Stimulated activated CD4-positive, alpha-beta T cell treated with anti-CD3 and anti-CD28 coated beads, TNF-alpha, amount 100 ng/mL, for 48 hours (primary cell): Measurements from ENCODE around the gene RBPJ.
A peak's percentile ranks its signal among the peaks of the same experiment; 100 is the strongest.
"Not testable (repeated sequence)": the region's sequence is repeated elsewhere in the genome, so short reads cannot be mapped to it uniquely, and the experiment has no call there.

Experiments
- DNase-seq, 3 donors: peaks; one replicate each; pipeline ENCODE4 v3.0.0-alpha.2; 2020; ENCODE audit warnings: low read depth in 3 of 3

Gene RBPJ

GRCh38 chr4:26372525-26373172, 51.8 kb downstream of the RBPJ start:
- DNase-seq: peak; percentile 8 to 21 (median 8)

- DNase-seq: no peak
Observed at GRCh38 chr4:26375551-26375950, 54.7 kb downstream of the RBPJ start.

DNA sequence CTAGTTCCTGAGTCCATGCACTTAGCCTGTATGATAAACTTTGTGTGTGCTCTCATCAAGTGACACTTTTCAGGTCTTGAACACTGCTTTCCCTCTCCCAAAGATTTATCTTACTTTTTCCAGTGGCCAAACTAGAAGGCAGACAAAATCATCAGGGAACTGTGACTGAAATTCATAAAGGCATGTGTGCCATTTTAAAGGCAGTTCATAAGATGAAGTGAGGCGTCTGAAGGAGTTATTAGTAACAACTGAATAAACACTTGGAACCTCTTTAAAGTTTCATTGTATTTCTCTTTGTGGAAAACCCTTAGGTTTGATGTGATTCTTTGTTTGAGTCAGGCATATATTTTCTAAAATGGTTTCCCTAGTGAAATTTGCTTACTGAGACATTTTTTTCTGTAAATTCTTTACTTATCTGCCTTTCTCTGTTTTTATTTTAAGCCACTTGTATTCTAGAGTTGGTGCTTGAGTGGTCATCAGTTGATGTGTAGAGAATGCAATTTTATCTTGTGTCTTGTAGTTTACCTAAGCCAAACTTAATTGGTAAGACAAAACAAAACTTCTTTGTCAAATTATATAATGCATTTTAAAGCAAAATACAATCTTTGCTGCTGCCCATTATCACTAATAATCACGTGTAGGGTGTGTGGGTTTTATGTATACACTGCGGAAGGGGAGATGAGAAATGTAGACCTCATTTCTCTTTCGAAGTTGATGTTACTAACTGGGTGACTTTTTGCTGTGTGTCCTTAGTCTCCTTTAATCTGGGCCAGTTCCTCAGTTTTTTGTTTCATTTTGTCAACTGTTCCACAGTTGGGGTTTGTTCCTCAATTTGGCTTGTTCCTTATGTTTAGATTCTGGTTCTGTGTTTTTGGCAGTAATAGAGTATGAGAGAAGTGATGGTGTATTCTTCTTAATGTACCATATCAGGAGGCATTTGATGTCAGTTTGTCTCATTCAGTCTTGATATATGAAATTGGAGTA, 56.8 kb downstream of the RBPJ start:
- DNase-seq: no peak

- no peak for DNase-seq
Observed at GRCh38 chr4:26379837-26380236, 59.0 kb downstream of the RBPJ start.

DNA sequence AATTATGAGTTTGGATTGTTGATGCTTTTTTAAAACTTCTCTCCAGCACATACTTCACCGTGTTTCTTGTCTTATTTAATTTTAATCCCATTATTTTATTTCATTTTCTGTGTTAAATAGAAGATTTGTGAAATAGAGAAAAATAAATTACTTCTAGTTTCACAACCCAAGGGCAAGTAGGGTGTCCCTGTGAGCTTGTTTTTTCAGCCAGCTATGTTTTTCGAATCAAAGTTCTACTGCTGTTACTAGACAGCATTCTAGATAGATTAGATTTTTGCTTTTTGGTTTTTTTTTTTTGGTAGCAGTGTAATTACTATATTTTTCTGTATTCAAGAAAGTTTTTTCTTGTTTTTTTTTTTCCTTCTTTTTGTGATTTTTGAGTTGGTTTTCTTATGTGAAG, 59.9 kb downstream of the RBPJ start:
- DNase-seq: no peak

GRCh38 chr4:26384380-26385057, 63.7 kb downstream of the RBPJ start:
- DNase-seq: no peak

- no peak for DNase-seq
Observed at GRCh38 chr4:26385690-26386089, 64.9 kb downstream of the RBPJ start.

- DNase-seq: no peak
Observed at GRCh38 chr4:26386386-26386785, 65.6 kb downstream of the RBPJ start.

DNA sequence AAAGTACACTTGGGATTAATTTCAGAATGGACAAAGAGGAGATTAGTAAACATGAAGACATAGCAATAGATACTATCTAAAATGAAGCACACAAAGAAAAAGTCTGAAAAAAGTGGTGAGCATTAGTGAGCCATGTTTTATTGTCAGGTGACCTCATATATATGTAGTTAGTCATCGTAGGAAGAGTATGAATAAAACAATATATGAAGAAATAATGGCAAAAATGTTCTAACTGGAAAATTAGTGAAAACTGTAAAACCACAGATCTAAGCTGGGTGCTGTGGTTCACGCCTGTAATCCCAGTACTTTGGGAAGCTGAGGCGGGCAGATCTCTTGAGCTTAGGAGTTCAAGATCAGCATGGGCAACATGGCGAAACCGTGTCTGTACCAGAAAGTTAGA, 67.9 kb downstream of the RBPJ start:
- no peak for DNase-seq

DNA sequence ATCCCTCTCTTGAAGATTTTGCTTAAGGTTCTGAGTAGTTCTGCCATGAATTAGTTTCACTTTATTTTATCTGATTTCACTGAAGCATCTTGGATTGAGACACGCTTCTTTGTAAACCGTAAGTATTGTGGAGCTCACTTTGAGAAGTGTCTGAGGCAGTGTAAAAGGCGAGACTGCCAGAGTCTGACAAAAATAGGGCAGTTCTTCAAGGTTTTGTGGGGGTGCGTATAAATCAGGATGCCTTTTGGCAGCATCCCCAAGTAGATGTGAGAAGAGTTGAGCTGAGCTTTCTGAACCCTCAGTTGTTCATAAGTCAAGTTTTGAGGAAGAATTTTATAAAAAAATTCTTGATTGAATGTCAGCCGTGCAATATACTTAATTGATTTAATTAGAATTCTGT, 76.3 kb downstream of the RBPJ start:
- no peak for DNase-seq

DNA sequence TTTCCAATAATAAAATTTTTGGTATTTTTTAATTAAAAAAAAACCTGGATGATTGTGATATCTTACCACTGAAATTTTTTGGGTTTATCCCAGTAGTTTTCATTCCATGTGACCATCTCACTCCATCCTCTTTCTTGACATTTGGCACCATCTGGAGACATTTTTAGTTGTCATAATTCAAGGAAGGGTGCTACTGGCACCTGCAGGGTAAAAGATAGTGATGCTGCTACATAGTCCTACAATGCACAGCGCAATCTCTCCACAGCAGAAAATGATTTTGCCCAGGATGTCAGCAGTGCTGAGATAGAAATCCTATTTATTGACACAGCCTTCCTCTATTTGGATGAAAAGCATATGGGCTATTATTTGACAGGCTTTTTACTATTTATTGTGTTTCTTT, 79.3 kb downstream of the RBPJ start:
- DNase-seq: no peak

GRCh38 chr4:26402017-26402416, 81.2 kb downstream of the RBPJ start:
- DNase-seq: not testable (repeated sequence)

- no peak for DNase-seq
Observed at GRCh38 chr4:26402458-26402857, 81.6 kb downstream of the RBPJ start.

DNA sequence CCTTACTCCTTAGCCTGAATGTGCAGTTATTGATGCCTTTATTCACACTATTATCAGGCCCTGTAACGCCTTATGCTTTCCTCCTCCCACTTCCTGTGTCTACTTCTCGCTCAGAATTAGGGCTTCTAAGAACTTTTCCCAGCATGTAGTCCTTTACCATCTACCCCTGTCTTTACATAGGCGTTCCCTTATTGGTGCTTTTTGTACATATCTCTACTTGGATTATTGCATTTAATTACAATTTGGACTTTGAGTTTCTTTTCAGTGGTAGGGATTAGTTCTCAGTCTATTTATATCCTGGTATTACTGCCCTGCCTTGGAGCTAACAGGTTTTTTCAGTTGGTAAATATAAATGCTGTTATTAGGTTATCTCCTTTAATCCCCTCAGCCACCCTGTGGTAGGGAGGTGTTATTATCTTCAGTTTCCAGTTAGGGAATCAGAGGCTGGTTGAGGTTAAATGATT, 84.0 kb downstream of the RBPJ start:
- DNase-seq: no peak

- no peak for DNase-seq
Observed at GRCh38 chr4:26406346-26406975, 85.6 kb downstream of the RBPJ start.

GRCh38 chr4:26407476-26407875, 86.7 kb downstream of the RBPJ start:
- no peak for DNase-seq

- DNase-seq: peak in 1 of 3 donors; percentile 3
Observed at GRCh38 chr4:26410385-26411293, 89.8 kb downstream of the RBPJ start.

- no peak for DNase-seq
Observed at GRCh38 chr4:26412381-26413372, 91.9 kb downstream of the RBPJ start.

- DNase-seq: no peak
Observed at GRCh38 chr4:26413582-26413981, 92.8 kb downstream of the RBPJ start.

DNA sequence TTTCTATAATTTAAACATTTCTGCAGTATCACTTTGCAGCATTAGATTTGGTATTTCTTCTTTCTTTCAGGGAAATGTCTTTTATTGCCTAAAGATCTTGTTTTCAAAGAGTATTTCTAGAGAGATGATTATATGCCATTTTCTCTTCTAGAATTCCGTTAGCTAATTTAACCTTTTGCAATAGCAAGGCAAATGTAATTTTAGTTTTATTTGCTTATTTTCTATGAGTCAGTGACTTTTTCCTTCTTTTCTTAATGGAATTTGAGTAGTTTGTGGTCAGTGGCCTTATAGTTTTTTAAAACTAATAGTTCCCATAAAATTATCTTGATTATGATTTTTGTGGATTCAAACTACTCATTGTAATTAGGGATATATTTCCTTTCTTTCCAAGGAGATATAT, 97.3 kb downstream of the RBPJ start:
- DNase-seq: no peak
